IMR-90 (cell line): Measurements from ENCODE around the gene NKD1. TPM values are rescaled to one million over a fixed set of nuclear protein-coding genes. Genes with fewer than 3 reads are reported as not detected.

ENCODE experiments used
- ATAC-seq: fragments of 200-7000 bp; cut with Tn5 transposase; 2 replicates; pipeline ENCODE4 v1.9.1; 2020; ENCODE audit warnings: low read depth, mild to moderate bottlenecking, moderate library complexity
- BruUV-seq: library from RNA; stranded (reverse); fragments of 400-500 nt; replicated peaks from 2 replicates; lab custom pipeline; 2021; lab: Mats Ljungman, UMichigan
- CTCF ChIA-PET: fragments of 300-600 bp; formaldehyde crosslinking; extraction: SDS; loops from one replicate; lab custom pipeline; 2021; ENCODE audit warnings: antibody characterized with exemption; lab: Yijun Ruan, JAX
- POLR2A ChIA-PET: fragments of 300-600 bp; sonication (Branson Sonifier 250); formaldehyde crosslinking; loops from one replicate; lab custom pipeline; 2022; ENCODE audit warnings: antibody characterized with exemption; ENCODE audit not compliant: unreplicated experiment; lab: Charles Lee
- DNase-seq: peaks from one replicate; pipeline ENCODE4 v3.0.0; 2013
- H2AFZ ChIP-seq: replicated peaks from 2 replicates; pipeline ENCODE3; 2013; ENCODE audit warnings: low read length, mild to moderate bottlenecking; ENCODE audit not compliant: poor library complexity
- H2AK5ac ChIP-seq: 2 replicates; pipeline ENCODE4 v1.6.1; 2013; ENCODE audit warnings: low read depth, low read length, inconsistent platforms
- H2AK9ac ChIP-seq: replicated peaks from 2 replicates; pipeline ENCODE3; 2013; ENCODE audit warnings: mild to moderate bottlenecking, low read depth, low read length, moderate library complexity; ENCODE audit not compliant: poor library complexity
- H2BK120ac ChIP-seq: 2 replicates; pipeline ENCODE4 v1.6.1; 2013; ENCODE audit warnings: low read depth, low read length, inconsistent platforms
- H2BK15ac ChIP-seq: 3 replicates; pipeline ENCODE4 v1.6.1; 2013; ENCODE audit warnings: low read depth, low read length, inconsistent platforms
- H2BK20ac ChIP-seq: 2 replicates; pipeline ENCODE4 v1.6.1; 2013; ENCODE audit warnings: low read depth, mild to moderate bottlenecking, inconsistent platforms, low read length, moderate library complexity
- H2BK5ac ChIP-seq: 2 replicates; pipeline ENCODE4 v1.6.1; 2013; ENCODE audit warnings: mild to moderate bottlenecking, low read depth, low read length, inconsistent platforms; ENCODE audit not compliant: poor library complexity, severe bottlenecking
- H3K14ac ChIP-seq: replicated peaks from 2 replicates; pipeline ENCODE4 v1.6.1; 2013; ENCODE audit warnings: low read depth, low read length, inconsistent platforms
- H3K18ac ChIP-seq: 2 replicates; pipeline ENCODE4 v1.6.1; 2013; ENCODE audit warnings: low read depth, low read length, control low read depth
- H3K23ac ChIP-seq: 2 replicates; pipeline ENCODE4 v1.6.1; 2013; ENCODE audit warnings: low read depth, low read length, inconsistent platforms
- H3K27ac ChIP-seq: 2 replicates; pipeline ENCODE4 v1.5.1; 2013; ENCODE audit warnings: mild to moderate bottlenecking, control low read depth, low read length; ENCODE audit not compliant: insufficient read depth
- H3K27me3 ChIP-seq: 2 replicates; pipeline ENCODE4 v1.6.1; 2013; ENCODE audit warnings: low read length; ENCODE audit not compliant: control insufficient read depth, insufficient read depth
- H3K36me3 ChIP-seq: 2 replicates; pipeline ENCODE4 v1.6.1; 2013; ENCODE audit warnings: low read length, mixed read lengths; ENCODE audit not compliant: control insufficient read depth, insufficient read depth
- H3K4ac ChIP-seq: 2 replicates; pipeline ENCODE4 v1.6.1; 2013; ENCODE audit warnings: low read depth, low read length, inconsistent platforms
- H3K4me1 ChIP-seq: 2 replicates; pipeline ENCODE4 v1.6.1; 2013; ENCODE audit warnings: low read length, mixed read lengths; ENCODE audit not compliant: control insufficient read depth, insufficient read depth
- H3K4me2 ChIP-seq: 2 replicates; pipeline ENCODE4 v1.6.1; 2013; ENCODE audit warnings: low read depth, mild to moderate bottlenecking, control low read depth, low read length, moderate library complexity
- H3K4me3 ChIP-seq: 2 replicates; pipeline ENCODE4 v1.5.1; 2013; ENCODE audit warnings: low read depth, mild to moderate bottlenecking, control low read depth, low read length, moderate library complexity; ENCODE audit not compliant: insufficient read depth
- H3K56ac ChIP-seq: 2 replicates; pipeline ENCODE4 v1.6.1; 2013; ENCODE audit warnings: low read length, inconsistent platforms; ENCODE audit not compliant: insufficient read depth; ENCODE audit errors: extremely low read depth
- H3K79me1 ChIP-seq, 2 experiments: 2 replicates each; pipeline ENCODE4 v1.6.1; 2013; ENCODE audit warnings: low read length in 2 of 2, inconsistent platforms in 1 of 2, low read depth in 1 of 2
- H3K9ac ChIP-seq: 2 replicates; pipeline ENCODE4 v1.6.1; 2013; ENCODE audit warnings: low read depth, low read length, control low read depth
- H3K9me1 ChIP-seq: 2 replicates; pipeline ENCODE4 v1.6.1; 2013; ENCODE audit warnings: low read length, inconsistent platforms; ENCODE audit not compliant: insufficient read depth
- H3K9me3 ChIP-seq: 2 replicates; pipeline ENCODE4 v1.6.1; 2013; ENCODE audit warnings: low read length; ENCODE audit not compliant: control insufficient read depth, insufficient read depth
- H4K20me1 ChIP-seq: 2 replicates; pipeline ENCODE4 v1.6.1; 2013; ENCODE audit warnings: low read length, inconsistent platforms; ENCODE audit not compliant: insufficient read depth
- H4K5ac ChIP-seq: 2 replicates; pipeline ENCODE4 v1.6.1; 2013; ENCODE audit warnings: mild to moderate bottlenecking, low read depth, low read length, control low read depth
- H4K8ac ChIP-seq, 2 experiments: 2 replicates each; pipeline ENCODE4 v1.6.1; 2013; ENCODE audit warnings: low read depth in 2 of 2, low read length in 2 of 2, control low read depth in 1 of 2, inconsistent platforms in 1 of 2
- H4K91ac ChIP-seq: 2 replicates; pipeline ENCODE4 v1.6.1; 2013; ENCODE audit warnings: low read depth, low read length, inconsistent platforms; ENCODE audit not compliant: insufficient read depth
- BHLHE40 ChIP-seq: fragments of 150-350 bp; IDR thresholded peaks from 2 replicates; pipeline ENCODE4 v1.6.1; 2016; ENCODE audit warnings: mild to moderate bottlenecking, low read depth, low read length
- CEBPB ChIP-seq: IDR thresholded peaks from 2 replicates; pipeline ENCODE4 v1.6.1; 2012; ENCODE audit warnings: low read depth, low read length, improper control_type of control experiment
- CHD1 ChIP-seq: IDR thresholded peaks from 2 replicates; pipeline ENCODE4 v1.6.1; 2012; ENCODE audit warnings: low read depth, low read length, improper control_type of control experiment
- CTCF ChIP-seq: conservative IDR thresholded peaks from 2 replicates; pipeline ENCODE4 v1.5.1; 2012; ENCODE audit warnings: mild to moderate bottlenecking, low read depth, low read length, improper control_type of control experiment
- ELK1 ChIP-seq: fragments of 150-350 bp; IDR thresholded peaks from 2 replicates; pipeline ENCODE4 v1.6.1; 2016; ENCODE audit warnings: low read depth, mild to moderate bottlenecking, low read length, moderate library complexity, borderline replicate concordance
- FOS ChIP-seq: fragments of 150-350 bp; IDR thresholded peaks from 2 replicates; pipeline ENCODE4 v1.6.1; 2016; ENCODE audit warnings: low read depth, low read length
- MAFK ChIP-seq: IDR thresholded peaks from 2 replicates; pipeline ENCODE4 v1.6.1; 2012; ENCODE audit warnings: low read depth, low read length, improper control_type of control experiment
- MAZ ChIP-seq: IDR thresholded peaks from 2 replicates; pipeline ENCODE4 v1.6.1; 2012; ENCODE audit warnings: low read depth, mild to moderate bottlenecking, low read length, improper control_type of control experiment, moderate library complexity, borderline replicate concordance
- MXI1 ChIP-seq: IDR thresholded peaks from 2 replicates; pipeline ENCODE4 v1.6.1; 2012; ENCODE audit warnings: low read depth, mild to moderate bottlenecking, low read length, moderate library complexity, borderline replicate concordance
- NFE2L2 ChIP-seq: fragments of 150-350 bp; IDR thresholded peaks from 2 replicates; pipeline ENCODE4 v1.6.1; 2016; ENCODE audit warnings: low read depth, mild to moderate bottlenecking, low read length
- POLR2A ChIP-seq: IDR thresholded peaks from 2 replicates; pipeline ENCODE4 v1.6.1; 2012; ENCODE audit warnings: mild to moderate bottlenecking, low read depth, low read length
- RAD21 ChIP-seq: IDR thresholded peaks from 2 replicates; pipeline ENCODE4 v1.6.1; 2012; ENCODE audit warnings: low read length, improper control_type of control experiment
- RCOR1 ChIP-seq: IDR thresholded peaks from 2 replicates; pipeline ENCODE4 v1.6.1; 2012; ENCODE audit warnings: mild to moderate bottlenecking, low read length, improper control_type of control experiment; ENCODE audit not compliant: insufficient replicate concordance
- RFX5 ChIP-seq: IDR thresholded peaks from 2 replicates; pipeline ENCODE4 v1.8.0; 2012; ENCODE audit warnings: low read depth, mild to moderate bottlenecking, low read length, moderate library complexity
- SMC3 ChIP-seq: fragments of 150-350 bp; IDR thresholded peaks from 2 replicates; pipeline ENCODE4 v1.6.1; 2016; ENCODE audit warnings: low read depth, mild to moderate bottlenecking, antibody characterized with exemption, low read length, moderate library complexity
- USF2 ChIP-seq: fragments of 150-350 bp; IDR thresholded peaks from 2 replicates; pipeline ENCODE4 v1.6.1; 2017; ENCODE audit warnings: mild to moderate bottlenecking, antibody characterized with exemption, low read length, low read depth
- WGBS, 2 experiments: methylation state at CpG; one replicate each; pipeline versions ENCODE4 v1.1.5 to v1.1.7; 2013; ENCODE audit warnings: missing lambda C conversion rate in 2 of 2; ENCODE audit not compliant: insufficient read length in 1 of 2; ENCODE audit errors: extremely low coverage in 2 of 2; 5-methylcytosine and 5-hydroxymethylcytosine counted together
- dilution Hi-C: fragments of 300-500 bp; cut with HindIII; formaldehyde crosslinking; loops from one replicate; pipeline ENCODE4 v1.14.3; 2018; ENCODE audit warnings: low sequenced_read_pairs; ENCODE audit not compliant: unreplicated experiment
- in situ Hi-C: fragments of 300-500 bp; cut with MboI; formaldehyde crosslinking; loops from 3 replicates; pipeline ENCODE4 v1.14.3; 2019; ENCODE audit warnings: low sequenced_read_pairs, inconsistent platforms, mixed read lengths
- intact Hi-C: fragments of 100-400 bp; cut with micrococcal nuclease; formaldehyde crosslinking; loops from 2 replicates; pipeline ENCODE4 v1.10.0; 2022
- polyA plus RNA-seq, 3 experiments: library from polyadenylated mRNA; depleted of rRNA; stranded (reverse); fragments of >200 nt; gene quantifications; 2 replicates each; pipeline ENCODE4 v1.2.3, GENCODE V29; 2012; ENCODE audit warnings: low replicate concordance in 1 of 3
- total RNA-seq: library from RNA; depleted of rRNA; stranded (reverse); fragments of >200 nt; gene quantifications from 2 replicates; pipeline ENCODE4 v1.2.3, GENCODE V29; 2012

NKD1 gene
- total and polyA plus RNA-seq, 2 of the 4 experiments (the other 2 are of a cell fraction): not detected

- H4K20me1 ChIP-seq: no peaks in the 10 kb centered on the region
- H2AFZ ChIP-seq: peak overlapping the region; percentile 39
- DNase-seq (no peak), ATAC-seq (no peak)
- no peaks in the 10 kb centered on the region for H3K4me1 ChIP-seq
- no peak overlapping the region for H3K4ac ChIP-seq
- H3K56ac ChIP-seq: no peak overlapping the region
- ChIA-PET POLR2A (no interaction called here), CTCF (no interaction called here)
- no peaks in the 10 kb centered on the region for H3K9me3 ChIP-seq
- no TSS peak for BruUV-seq
- dilution Hi-C loops: no loop called here
- no peak overlapping the region for H4K5ac ChIP-seq
- H2BK5ac ChIP-seq: no peak overlapping the region
- intact Hi-C loops: no loop called here
- H3K9ac ChIP-seq: no peak overlapping the region
- WGBS, 2 experiments: 69% methylated on average over 2 of the region's 5 CpGs; no CpG with 5 or more reads in 1 of the 2 experiments
- no peak overlapping the region for H4K91ac ChIP-seq
- H2AK9ac ChIP-seq: no peak overlapping the region
- H2BK120ac ChIP-seq: no peak overlapping the region
- no peaks in the 10 kb centered on the region for H3K79me1 ChIP-seq
- no peak overlapping the region for H3K27ac ChIP-seq
- H3K9me1 ChIP-seq: no peaks in the 10 kb centered on the region
- H3K4me3 ChIP-seq: no peak overlapping the region
- no peak overlapping the region for H2BK20ac ChIP-seq
- H2BK15ac ChIP-seq: no peak overlapping the region
- TF ChIP-seq RFX5: no peak
- no peak for TF ChIP-seq SMC3
- TF ChIP-seq BHLHE40: no peak
- TF ChIP-seq USF2: no peak
- no peak for TF ChIP-seq RCOR1
- TF ChIP-seq MXI1: no peak
- TF ChIP-seq RAD21: no peak
- no peak for TF ChIP-seq CTCF
- no peak for TF ChIP-seq CHD1
- TF ChIP-seq FOS: no peak
- TF ChIP-seq CEBPB: no peak
- TF ChIP-seq MAZ: no peak
- no peak for TF ChIP-seq MAFK
- TF ChIP-seq ELK1: no peak
- no peak for TF ChIP-seq NFE2L2
- no peak for TF ChIP-seq POLR2A
- no peaks in the 10 kb centered on the region for H3K36me3 ChIP-seq
- no peaks in the 10 kb centered on the region for H3K27me3 ChIP-seq
- H3K18ac ChIP-seq: no peak overlapping the region
- H3K23ac ChIP-seq: no peak overlapping the region
- no peak overlapping the region for H3K4me2 ChIP-seq
- H2AK5ac ChIP-seq: no peak overlapping the region
- no peak overlapping the region for H3K14ac ChIP-seq
- in situ Hi-C loops: no loop called here
- H4K8ac ChIP-seq: no peak overlapping the region
Observed at GRCh38 chr16:50519001-50519400, 29.2 kb upstream of the NKD1 start.
